Measurements from ENCODE around the gene SMIM3.

DNA sequence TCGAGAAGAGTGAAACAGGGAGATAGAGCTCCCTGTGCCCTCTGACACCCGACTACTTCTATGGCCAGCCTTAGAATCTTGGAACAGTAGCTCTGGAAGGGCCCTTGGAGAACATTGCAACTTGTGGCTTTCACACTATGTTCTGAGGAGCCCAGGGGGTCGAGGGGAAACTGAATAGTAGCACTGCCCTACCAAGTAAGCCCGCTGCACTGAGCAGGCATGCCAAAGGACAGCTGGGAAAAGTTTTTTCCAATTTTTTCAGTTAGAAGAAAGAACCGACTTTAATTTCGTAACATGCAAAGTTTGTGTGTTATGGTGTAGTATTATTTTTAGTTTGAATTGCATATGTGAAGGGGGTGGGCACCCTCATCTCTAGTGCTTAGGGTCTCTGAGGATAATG, 10.9 kb downstream of the SMIM3 start:
- TF ChIP-seq CTCF (IDR thresholded peaks at IDR 0.05), result no peak
- no peak for TF ChIP-seq POLR2A (IDR thresholded peaks at IDR 0.05)
